LNCaP clone FGC (cell line): Measurements from ENCODE around the gene PITPNC1.

Experiments used
- DNase-seq: peaks from one replicate; pipeline ENCODE4 v3.0.0-alpha.2; 2011; ENCODE audit warnings: low read depth
- H3K4me3 ChIP-seq: 2 replicates; pipeline ENCODE4 v1.5.1; 2011; ENCODE audit warnings: mild to moderate bottlenecking, low read depth, low read length, control low read depth
- TF ChIP-seq, protein P1 (sequence below): IDR thresholded peaks from 2 replicates; pipeline ENCODE4 v1.5.1; 2012; ENCODE audit warnings: mild to moderate bottlenecking; ENCODE audit not compliant: control insufficient read depth, insufficient read depth; ENCODE audit errors: extremely low read depth

The PITPNC1 gene

GRCh38 chr17:67441052-67441895 is 64.2 kb downstream of the PITPNC1 start:
- H3K4me3 ChIP-seq, result no peak overlapping the region
- DNase-seq, result no peak

DNA sequence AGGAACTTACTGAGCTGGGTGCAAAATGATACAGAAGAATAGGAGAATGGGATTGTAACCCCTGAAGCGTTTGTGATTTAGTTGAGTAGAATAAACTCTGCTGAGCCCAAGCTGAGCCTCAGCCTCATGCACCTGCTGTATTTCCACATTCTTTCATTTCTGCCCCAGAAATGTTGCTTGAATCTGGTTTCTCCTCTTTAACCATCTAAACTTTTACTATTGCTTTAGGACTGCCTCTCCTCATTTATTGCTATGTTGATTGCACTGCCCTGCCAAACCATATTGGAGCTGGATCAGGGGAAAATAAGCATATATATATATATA is 64.8 kb downstream of the PITPNC1 start:
- H3K4me3 ChIP-seq, result no peak overlapping the region
- DNase-seq, result no peak
- TF ChIP-seq, protein P1, sequence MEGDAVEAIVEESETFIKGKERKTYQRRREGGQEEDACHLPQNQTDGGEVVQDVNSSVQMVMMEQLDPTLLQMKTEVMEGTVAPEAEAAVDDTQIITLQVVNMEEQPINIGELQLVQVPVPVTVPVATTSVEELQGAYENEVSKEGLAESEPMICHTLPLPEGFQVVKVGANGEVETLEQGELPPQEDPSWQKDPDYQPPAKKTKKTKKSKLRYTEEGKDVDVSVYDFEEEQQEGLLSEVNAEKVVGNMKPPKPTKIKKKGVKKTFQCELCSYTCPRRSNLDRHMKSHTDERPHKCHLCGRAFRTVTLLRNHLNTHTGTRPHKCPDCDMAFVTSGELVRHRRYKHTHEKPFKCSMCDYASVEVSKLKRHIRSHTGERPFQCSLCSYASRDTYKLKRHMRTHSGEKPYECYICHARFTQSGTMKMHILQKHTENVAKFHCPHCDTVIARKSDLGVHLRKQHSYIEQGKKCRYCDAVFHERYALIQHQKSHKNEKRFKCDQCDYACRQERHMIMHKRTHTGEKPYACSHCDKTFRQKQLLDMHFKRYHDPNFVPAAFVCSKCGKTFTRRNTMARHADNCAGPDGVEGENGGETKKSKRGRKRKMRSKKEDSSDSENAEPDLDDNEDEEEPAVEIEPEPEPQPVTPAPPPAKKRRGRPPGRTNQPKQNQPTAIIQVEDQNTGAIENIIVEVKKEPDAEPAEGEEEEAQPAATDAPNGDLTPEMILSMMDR, result no peak

More at GRCh38 chr17:67441052-67441895, 64.2 kb downstream of the PITPNC1 start:
- TF ChIP-seq, protein P1, result no peak

DNA sequence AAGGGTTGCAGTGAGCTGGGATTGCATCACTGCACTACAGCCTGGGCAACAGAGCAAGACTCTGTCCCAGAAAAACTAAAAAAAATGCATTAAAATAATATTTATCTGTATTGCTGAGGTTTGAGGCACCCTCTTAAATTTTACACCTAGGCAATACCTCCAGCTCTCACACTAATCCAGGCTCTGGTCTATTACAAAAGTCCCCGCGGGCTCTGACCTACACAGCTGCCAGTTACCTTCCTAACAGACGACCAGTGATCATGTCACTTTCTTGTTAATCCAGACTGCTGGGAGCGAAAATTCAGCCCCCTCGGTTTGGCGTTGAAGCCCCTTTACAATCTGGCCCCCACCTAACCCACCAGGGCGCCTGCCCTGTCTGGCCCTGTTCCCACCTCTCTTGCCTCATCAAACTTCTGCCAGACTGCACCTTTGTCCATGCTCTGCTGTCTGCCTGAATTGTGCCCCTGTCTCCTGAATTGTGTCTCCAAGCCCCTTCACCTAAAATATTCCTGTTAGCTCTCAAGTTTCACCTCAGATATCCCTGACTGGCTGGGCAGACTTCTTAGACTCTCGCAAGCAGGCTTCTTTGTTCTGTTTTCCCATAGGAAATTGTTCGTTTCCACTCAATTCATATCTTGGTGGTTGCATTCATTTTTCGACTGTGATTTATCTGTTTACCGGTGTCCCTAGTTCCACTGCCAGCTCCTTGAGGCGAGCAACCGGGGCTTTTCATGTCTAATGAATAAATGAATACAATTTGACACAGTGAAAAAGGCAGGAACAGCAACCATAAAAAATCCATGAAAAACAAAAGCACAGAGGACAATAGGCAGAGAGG is 65.9 kb downstream of the PITPNC1 start:
- no peak overlapping the region for H3K4me3 ChIP-seq
- TF ChIP-seq, protein P1, result no peak
- DNase-seq, result no peak

DNA sequence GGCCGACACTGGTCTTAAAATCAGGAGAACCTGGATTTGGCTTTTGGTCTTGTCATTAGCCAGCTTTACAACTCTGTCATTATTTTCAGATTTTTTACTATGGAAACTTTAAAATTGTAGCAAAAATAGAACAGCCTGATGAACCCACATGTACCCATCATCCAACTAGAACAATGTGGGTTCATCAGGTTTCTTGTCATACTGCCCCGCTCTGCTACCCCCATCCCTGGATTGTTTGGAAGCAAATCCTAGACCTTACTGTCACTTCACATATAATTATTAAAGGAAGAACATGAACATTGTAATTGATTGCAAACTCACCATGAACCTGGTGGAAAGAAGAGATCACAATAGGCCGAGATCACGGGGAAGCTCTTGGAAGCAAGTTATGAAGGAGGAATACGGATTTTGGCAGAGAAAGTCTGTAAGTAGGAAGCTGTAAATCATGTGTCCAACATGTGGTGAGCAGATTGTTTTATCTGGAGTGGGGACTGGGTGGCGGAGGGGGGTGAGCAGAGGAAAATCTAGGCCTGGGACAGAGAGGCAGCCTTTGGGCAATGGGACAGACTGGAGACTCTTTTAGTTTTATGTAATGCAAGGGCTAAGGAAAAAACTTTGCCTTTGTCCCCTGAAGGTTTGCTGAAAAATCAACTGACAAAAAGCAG is 67.0 kb downstream of the PITPNC1 start:
- no peak overlapping the region for H3K4me3 ChIP-seq
- TF ChIP-seq, protein P1, result no peak
- no peak for DNase-seq

DNA sequence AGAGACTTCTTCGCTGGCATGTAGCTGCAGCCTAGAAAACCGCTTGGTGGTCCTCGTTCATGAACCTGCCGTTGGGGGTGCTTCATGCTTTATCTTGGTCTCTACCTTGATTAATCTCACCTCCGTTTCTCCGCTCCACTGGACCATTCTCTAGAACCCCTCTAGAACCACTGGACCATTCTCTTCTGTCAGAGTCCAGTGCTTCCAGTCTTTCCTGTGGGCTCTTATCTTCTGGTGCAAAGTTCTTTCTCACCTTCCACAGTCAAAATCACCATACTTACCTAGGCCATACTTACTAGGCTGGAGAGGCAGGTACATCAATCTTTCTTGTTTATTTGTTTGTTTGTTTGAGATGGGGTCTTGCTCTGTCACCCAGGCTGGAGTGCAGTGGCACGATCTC is 71.4 kb downstream of the PITPNC1 start:
- TF ChIP-seq, protein P1, result no peak
- DNase-seq, result no peak
- H3K4me3 ChIP-seq, result no peak overlapping the region

DNA sequence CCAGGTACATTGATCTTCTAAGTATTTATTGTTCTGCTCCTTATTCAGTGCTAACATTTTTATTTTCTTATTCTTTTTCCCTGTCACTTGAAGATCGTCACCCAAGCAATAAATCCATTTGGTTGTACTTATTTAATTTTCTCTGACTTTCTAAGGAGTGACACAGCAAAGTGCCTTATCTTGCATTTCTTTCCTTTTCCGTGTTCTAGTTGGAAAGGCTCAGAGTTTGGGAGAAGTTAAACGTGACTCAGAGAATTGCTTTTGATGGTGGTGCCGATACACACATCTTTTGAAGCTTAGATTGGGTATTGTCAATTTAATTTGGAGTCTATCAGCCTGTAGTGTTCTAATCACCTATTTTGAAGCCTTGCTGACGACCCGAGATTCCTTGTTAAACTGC is 72.0 kb downstream of the PITPNC1 start:
- no peak for DNase-seq
- H3K4me3 ChIP-seq, result no peak overlapping the region
- TF ChIP-seq, protein P1, result no peak
